GM21529 (cell line): ENCODE data around the gene AHCYL1.

Source experiments
- ATAC-seq: cut with Tn5 transposase; IDR thresholded peaks from one replicate; pipeline ENCODE4 v1.9.1; 2021; ENCODE audit not compliant: unreplicated experiment

Gene AHCYL1

GRCh38 chr1:110034451-110035235 lies 50.1 kb downstream of the AHCYL1 start, which contains the start of gene STRIP1:
Gene STRIP1, plus strand, starts transcription at chr1:110034624. Its CDS starts 14 bp downstream, at chr1:110034638.
- peak; percentile 88 for ATAC-seq

GRCh38 chr1:110035236-110035752 lies 50.7 kb downstream of the AHCYL1 start:
- ATAC-seq, result peak; percentile 9

- ATAC-seq, result no peak
Measured at GRCh38 chr1:110038271-110038670, 53.7 kb downstream of the AHCYL1 start.

- no peak for ATAC-seq
Measured at GRCh38 chr1:110039641-110040040, 55.1 kb downstream of the AHCYL1 start.

- no peak for ATAC-seq
Measured at GRCh38 chr1:110040548-110040947, 56.0 kb downstream of the AHCYL1 start.

- no peak for ATAC-seq
Measured at GRCh38 chr1:110043016-110043415, 58.5 kb downstream of the AHCYL1 start.

GRCh38 chr1:110047463-110047862 lies 62.9 kb downstream of the AHCYL1 start:
- no peak for ATAC-seq

GRCh38 chr1:110048240-110048639 lies 63.7 kb downstream of the AHCYL1 start:
- ATAC-seq, result no peak

GRCh38 chr1:110048923-110049601 lies 64.5 kb downstream of the AHCYL1 start:
- no peak for ATAC-seq

- no peak for ATAC-seq
Measured at GRCh38 chr1:110049801-110050601, 65.4 kb downstream of the AHCYL1 start.

- no peak for ATAC-seq
Measured at GRCh38 chr1:110050602-110051261, 66.2 kb downstream of the AHCYL1 start.

GRCh38 chr1:110051262-110051648 lies 66.7 kb downstream of the AHCYL1 start:
- ATAC-seq, result no peak

- no peak for ATAC-seq
Measured at GRCh38 chr1:110053552-110054428, 69.2 kb downstream of the AHCYL1 start.

- no peak for ATAC-seq
Measured at GRCh38 chr1:110055493-110056284, 71.1 kb downstream of the AHCYL1 start.

- ATAC-seq, result no peak
Measured at GRCh38 chr1:110056285-110056683, 71.7 kb downstream of the AHCYL1 start.

- ATAC-seq, result no peak
Measured at GRCh38 chr1:110056776-110057175, 72.2 kb downstream of the AHCYL1 start.

GRCh38 chr1:110057963-110058518 lies 73.5 kb downstream of the AHCYL1 start:
- ATAC-seq, result no peak

GRCh38 chr1:110058591-110058990 lies 74.0 kb downstream of the AHCYL1 start:
- ATAC-seq, result no peak
